Spleen (tissue), 11 donors: ENCODE results near the gene FAM120A. TPM values are rescaled to one million over a fixed set of nuclear protein-coding genes. Genes with fewer than 3 reads are reported as not detected.
A peak's percentile ranks its signal among the peaks of the same experiment; 100 is the strongest.

Experiments used
- DNase-seq: peaks from one replicate; pipeline ENCODE4 v3.0.0-alpha.2; 2020
- H3K27ac ChIP-seq, 8 donors: fragments of 200-600 bp; sonication (generic) in 7 of 8; 1 replicate in 4 of 8; 2 replicates in 4 of 8; pipeline versions ENCODE4 v1.5.0 to v1.8.0; 2016 to 2021; ENCODE audit warnings: inconsistent platforms in 4 of 8, mild to moderate bottlenecking in 4 of 8, moderate library complexity in 1 of 8
- H3K27me3 ChIP-seq, 7 donors: fragments of 200-600 bp; sonication (generic) in 6 of 7; replicated peaks in 1 of 7; 1 replicate in 4 of 7; 2 replicates in 3 of 7; pipeline versions ENCODE4 v1.5.0 to v1.8.0; 2016 to 2021; ENCODE audit warnings: inconsistent platforms in 3 of 7, mild to moderate bottlenecking in 1 of 7
- H3K36me3 ChIP-seq, 6 donors: fragments of 200-600 bp; sonication (generic) in 5 of 6; 1 replicate in 4 of 6; 2 replicates in 2 of 6; pipeline versions ENCODE4 v1.5.0 to v1.8.0; 2016 to 2021; ENCODE audit warnings: inconsistent platforms in 2 of 6
- H3K4me1 ChIP-seq, 6 donors: fragments of 200-600 bp; sonication (generic) in 5 of 6; 1 replicate in 3 of 6; 2 replicates in 3 of 6; pipeline versions ENCODE4 v1.5.0 to v1.8.0; 2016 to 2021; ENCODE audit warnings: inconsistent platforms in 3 of 6
- H3K4me3 ChIP-seq, 8 donors: fragments of 200-600 bp; sonication (generic) in 7 of 8; 1 replicate in 4 of 8; 2 replicates in 4 of 8; pipeline versions ENCODE4 v1.5.0 to v1.8.0; 2016 to 2021; ENCODE audit warnings: inconsistent platforms in 4 of 8, mild to moderate bottlenecking in 4 of 8, moderate library complexity in 2 of 8
- H3K9me3 ChIP-seq, 8 donors: fragments of 200-600 bp; sonication (generic) in 7 of 8; 1 replicate in 4 of 8; 2 replicates in 4 of 8; pipeline versions ENCODE4 v1.5.0 to v1.8.0; 2016 to 2021; ENCODE audit warnings: inconsistent platforms in 4 of 8
- CTCF ChIP-seq, 11 experiments: fragments of 200-600 bp in 7 of 11; fragments of 450-650 bp in 4 of 11; sonication (generic) in 4 of 11; IDR thresholded peaks in 8 of 11; conservative IDR thresholded peaks in 3 of 11; 1 replicate in 7 of 11; 2 replicates in 4 of 11; pipeline versions ENCODE4 v1.4.0 to v1.8.0; 2016 to 2021; ENCODE audit warnings: antibody characterized with exemption in 11 of 11, inconsistent platforms in 4 of 11, mild to moderate bottlenecking in 1 of 11
- POLR2A ChIP-seq, 3 donors: fragments of 450-650 bp; IDR thresholded peaks; one replicate each; pipeline ENCODE4 v1.5.1; 2017; ENCODE audit warnings: antibody characterized with exemption in 3 of 3, mild to moderate bottlenecking in 1 of 3
- POLR2AphosphoS5 ChIP-seq, 3 donors: sonication (generic); formaldehyde crosslinking; IDR thresholded peaks; one replicate each; pipeline ENCODE4 v1.5.1; 2017; ENCODE audit warnings: antibody characterized with exemption in 3 of 3
- WGBS, 5 donors: extraction: QIAGEN DNeasy Blood & Tissue Kit in 3 of 5; methylation state at CpG; one replicate each; pipeline versions ENCODE4 v1.1.5 to v1.1.7; 2013 to 2018; 5-methylcytosine and 5-hydroxymethylcytosine counted together
- intact Hi-C: fragments of 100-400 bp; cut with DNase I; formaldehyde crosslinking; loops from one replicate; pipeline ENCODE4 v1.15.0; 2023; ENCODE audit warnings: low total_unique reads
- polyA plus RNA-seq, 3 donors: library from polyadenylated mRNA; stranded (reverse); fragments of 200-250 nt; gene quantifications; one replicate each; pipeline ENCODE4 v1.2.1, GENCODE V29; 2013
- total RNA-seq, 7 donors: library from RNA; depleted of rRNA in 3 of 7; stranded (reverse); fragments of >200 nt in 3 of 7; fragmentation: NEBNext Ultra II Directional in 4 of 7; extraction: Animal tissue kit (Norgen Biotek cat#: 25700) in 4 of 7; gene quantifications; one replicate each; pipeline versions ENCODE4 v1.1.0 to v1.2.1, GENCODE V29; 2016 to 2021
- donor health status: healthy with polysubstance abuse.
- donor health status: DM: no; HTN: no; CAD: no; lungs with moderate emphysema.
- donor health status: DM: no; HTN: no; CAD: no.
- donor health status: Bipolar disorder and iron deficiency.
- donor health status: healthy.
- donor health status: DM: no; HTN: no; CAD: no.
- donor health status: DM: yes; HTN: yes; CAD: no.

The FAM120A gene
- total and polyA plus RNA-seq, 10 donors: 33.0 to 116 (median 102) TPM

GRCh38 chr9:93594041-93594756, 142.7 kb downstream of the FAM120A start:
- H3K27ac ChIP-seq: peak overlapping the region in 4 of 8 donors; percentile 21 to 41 (median 29)
- H3K4me3 ChIP-seq: no peak overlapping the region
- WGBS, 5 donors: 69 to 88% (median 72%) methylated on average over 7 to 9 of the region's 9 CpGs
- intact Hi-C loops: no loop called here
- TF ChIP-seq CTCF (IDR thresholded peaks at IDR 0.05 in 8 of 11, conservative IDR thresholded peaks at IDR 0.05 in 3 of 11): no peak
- TF ChIP-seq POLR2A (IDR thresholded peaks at IDR 0.05): no peak
- TF ChIP-seq POLR2AphosphoS5 (IDR thresholded peaks at IDR 0.05): no peak
- H3K27me3 ChIP-seq: no peaks in the 10 kb centered on the region
- no peaks in the 10 kb centered on the region for H3K9me3 ChIP-seq
- peaks cover 0 to 4% (median 0%) of the 10 kb centered on the region in 6 donors for H3K36me3 ChIP-seq
- peaks cover 14 to 100% (median 64%) of the 10 kb centered on the region in 6 donors for H3K4me1 ChIP-seq
- DNase-seq: peak; percentile 72

- 91 to 97% (median 96%) methylated on average over 5 of the region's 5 CpGs for WGBS, 5 donors
- intact Hi-C loops: no loop called here
Observed at GRCh38 chr9:93595461-93595860, 144.0 kb downstream of the FAM120A start.

GRCh38 chr9:93595861-93596365, 144.4 kb downstream of the FAM120A start:
- WGBS, 5 donors: 73 to 79% (median 74%) methylated on average over 5 of the region's 5 CpGs
- no peaks in the 10 kb centered on the region for H3K27me3 ChIP-seq
- no peaks in the 10 kb centered on the region for H3K9me3 ChIP-seq
- no peak for TF ChIP-seq POLR2AphosphoS5 (IDR thresholded peaks at IDR 0.05)
- no peak for TF ChIP-seq POLR2A (IDR thresholded peaks at IDR 0.05)
- no peak for TF ChIP-seq CTCF (IDR thresholded peaks at IDR 0.05 in 8 of 11, conservative IDR thresholded peaks at IDR 0.05 in 3 of 11)
- peaks cover 14 to 100% (median 68%) of the 10 kb centered on the region in 6 donors for H3K4me1 ChIP-seq
- peaks cover 0 to 4% (median 0%) of the 10 kb centered on the region in 6 donors for H3K36me3 ChIP-seq
- no peak overlapping the region for H3K4me3 ChIP-seq
- intact Hi-C loops: no loop called here
- no peak overlapping the region for H3K27ac ChIP-seq
- no peak for DNase-seq

More at GRCh38 chr9:93595461-93595860, 144.0 kb downstream of the FAM120A start:
- Histone ChIP-seq H3K27me3 (no peaks in the 10 kb centered on the region), H3K36me3 (peaks cover 0 to 4% (median 0%) of the 10 kb centered on the region in 6 donors), H3K4me3 (no peak overlapping the region), H3K9me3 (no peaks in the 10 kb centered on the region), H3K4me1 (peaks cover 12 to 100% (median 65%) of the 10 kb centered on the region in 6 donors), H3K27ac (no peak overlapping the region)
- no peak for TF ChIP-seq POLR2AphosphoS5 (IDR thresholded peaks at IDR 0.05)
- no peak for TF ChIP-seq POLR2A (IDR thresholded peaks at IDR 0.05)
- TF ChIP-seq CTCF (IDR thresholded peaks at IDR 0.05 in 8 of 11, conservative IDR thresholded peaks at IDR 0.05 in 3 of 11): no peak
- no peak for DNase-seq

GRCh38 chr9:93596399-93596798, 144.9 kb downstream of the FAM120A start:
- intact Hi-C loops: no loop called here
- Histone ChIP-seq H3K36me3 (peaks cover 0 to 4% (median 0%) of the 10 kb centered on the region in 6 donors), H3K27ac (no peak overlapping the region), H3K4me1 (peaks cover 14 to 100% (median 67%) of the 10 kb centered on the region in 6 donors), H3K9me3 (no peaks in the 10 kb centered on the region), H3K27me3 (no peaks in the 10 kb centered on the region), H3K4me3 (no peak overlapping the region)
- no peak for DNase-seq
- 58 to 77% (median 68%) methylated on average over 4 of the region's 4 CpGs for WGBS, 5 donors
- no peak for TF ChIP-seq POLR2A (IDR thresholded peaks at IDR 0.05)
- TF ChIP-seq POLR2AphosphoS5 (IDR thresholded peaks at IDR 0.05): no peak
- no peak for TF ChIP-seq CTCF (IDR thresholded peaks at IDR 0.05 in 8 of 11, conservative IDR thresholded peaks at IDR 0.05 in 3 of 11)
